ENCODE measurements around the gene RPS26.

DNA sequence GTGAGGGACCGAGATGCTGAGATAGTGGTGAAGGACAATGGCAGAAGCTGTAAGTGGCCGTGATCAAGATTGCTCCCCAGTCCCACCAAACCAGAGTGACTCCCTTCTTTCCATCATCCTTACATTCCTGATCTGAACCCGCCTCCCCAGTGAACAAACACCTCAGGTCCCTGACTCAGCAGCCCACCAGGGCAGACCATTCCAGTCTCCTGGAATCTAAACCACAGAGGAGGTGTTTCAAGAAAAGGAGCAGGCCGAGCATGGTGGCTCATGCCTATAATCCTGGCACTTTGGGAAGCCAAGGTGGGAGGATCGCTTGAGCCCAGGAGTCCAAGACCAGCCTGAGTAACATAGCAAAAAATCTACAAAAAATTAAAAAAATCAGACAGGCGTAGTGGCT lies 44.9 kb downstream of the RPS26 start:
- TF ChIP-seq EP300 (IDR thresholded peaks at IDR 0.05; ENCODE audit: borderline replicate concordance) (no peak), EGR1 (IDR thresholded peaks at IDR 0.05) (no peak), YY1 (IDR thresholded peaks at IDR 0.05; ENCODE audit: low read depth) (no peak), CEBPB (IDR thresholded peaks at IDR 0.05) (no peak), TCF12 (IDR thresholded peaks at IDR 0.05; ENCODE audit: low read depth) (no peak), RAD21 (IDR thresholded peaks at IDR 0.05; ENCODE audit: low read depth) (no peak)

All from Ishikawa (cell line).